HG03135 (cell line): Measurements from ENCODE around the gene NCOA1.
"Not testable (repeated sequence)": the region's sequence is repeated elsewhere in the genome, so short reads cannot be mapped to it uniquely, and the experiment has no call there.

ENCODE experiments used
- ATAC-seq: cut with Tn5 transposase; IDR thresholded peaks from one replicate; pipeline ENCODE4 v1.9.1; 2021; ENCODE audit warnings: mild to moderate bottlenecking, moderate library complexity; ENCODE audit not compliant: unreplicated experiment

Gene NCOA1

DNA sequence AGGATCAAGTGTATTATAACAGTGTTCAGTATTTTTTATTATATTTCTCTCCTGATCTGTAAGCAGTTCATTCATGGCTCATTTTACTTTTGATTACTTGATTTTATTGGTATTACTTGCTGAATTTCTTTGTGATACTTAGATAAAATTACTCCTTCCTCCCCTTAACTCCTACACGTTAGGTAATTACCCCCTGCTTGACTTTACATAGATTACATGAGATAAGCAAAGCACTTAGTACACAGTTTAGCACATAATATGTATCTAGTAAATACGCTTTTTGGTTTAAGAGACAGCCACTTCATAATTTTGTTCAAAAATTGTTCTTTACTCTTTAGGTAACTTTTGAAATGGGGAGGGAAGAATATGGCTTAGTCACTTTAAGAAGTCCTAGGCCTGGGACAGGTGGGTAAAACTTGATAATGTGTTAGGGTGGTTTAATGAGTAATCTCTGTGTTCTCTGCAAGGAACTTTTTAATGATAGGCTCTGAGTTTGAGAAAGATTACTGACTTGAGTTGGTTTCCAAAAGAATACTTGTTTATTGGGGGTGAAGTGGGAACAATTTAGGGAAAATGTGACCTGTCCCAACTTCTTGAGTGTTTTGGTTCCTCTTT is 80.9 kb downstream of the NCOA1 start:
- ATAC-seq: no peak

DNA sequence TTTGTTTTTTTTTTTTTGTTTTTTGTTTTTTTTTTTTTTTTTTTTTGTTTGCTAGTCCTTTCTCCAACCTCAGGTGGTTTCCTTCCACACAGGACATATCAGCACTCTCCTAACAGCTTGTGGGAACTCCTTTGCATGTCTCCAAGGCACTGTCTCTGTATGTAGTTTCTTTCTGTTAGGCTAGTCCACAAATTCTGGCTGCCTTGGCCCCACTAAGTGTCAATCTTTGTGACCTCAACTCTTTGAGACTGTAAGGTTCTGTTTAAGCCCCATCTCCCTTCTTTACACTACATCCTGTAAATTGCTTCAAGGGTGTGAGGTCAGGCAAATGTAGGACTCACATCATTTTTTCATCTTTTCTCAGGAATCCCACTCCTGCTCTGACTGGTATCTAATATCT is 85.1 kb downstream of the NCOA1 start:
- no peak for ATAC-seq

DNA sequence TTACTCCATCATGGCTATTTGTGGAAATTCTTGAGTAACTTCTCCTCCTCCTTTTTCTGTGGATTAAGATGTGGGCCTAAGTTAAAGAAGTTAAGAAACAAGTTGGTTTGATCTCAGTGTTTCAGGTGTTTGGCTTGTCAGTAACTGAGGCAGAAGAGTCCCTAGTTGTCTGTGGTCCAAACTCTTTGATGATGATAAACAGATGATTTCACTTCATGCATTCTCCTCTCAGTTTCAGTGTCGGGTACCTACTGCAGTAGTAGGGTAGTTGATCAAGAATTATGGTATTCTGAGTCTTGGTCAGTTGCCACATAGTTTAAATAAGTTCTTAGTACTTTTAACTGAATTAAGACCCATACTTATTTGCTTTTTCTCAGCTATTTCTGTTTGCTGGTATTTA is 85.6 kb downstream of the NCOA1 start:
- peak; percentile 40 for ATAC-seq

DNA sequence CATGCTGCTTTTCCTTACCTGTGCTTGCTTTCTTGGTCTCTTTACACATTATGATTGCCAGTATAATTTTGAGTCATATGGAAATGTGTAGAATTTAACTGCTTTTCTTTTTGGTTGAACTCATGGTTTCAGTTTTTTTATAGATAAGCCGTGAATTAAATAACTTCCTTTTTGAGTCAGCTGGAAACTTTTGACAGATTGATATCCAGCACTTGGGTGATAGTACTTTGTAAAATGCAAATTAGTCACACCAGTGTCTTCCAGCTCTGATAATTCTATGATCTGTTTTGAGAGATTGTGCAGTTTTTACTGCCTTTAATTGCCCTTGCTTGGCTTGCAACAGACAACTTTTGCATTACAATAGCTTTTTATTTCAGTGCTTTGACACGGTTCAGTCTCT is 86.4 kb downstream of the NCOA1 start:
- peak; percentile 58 for ATAC-seq

DNA sequence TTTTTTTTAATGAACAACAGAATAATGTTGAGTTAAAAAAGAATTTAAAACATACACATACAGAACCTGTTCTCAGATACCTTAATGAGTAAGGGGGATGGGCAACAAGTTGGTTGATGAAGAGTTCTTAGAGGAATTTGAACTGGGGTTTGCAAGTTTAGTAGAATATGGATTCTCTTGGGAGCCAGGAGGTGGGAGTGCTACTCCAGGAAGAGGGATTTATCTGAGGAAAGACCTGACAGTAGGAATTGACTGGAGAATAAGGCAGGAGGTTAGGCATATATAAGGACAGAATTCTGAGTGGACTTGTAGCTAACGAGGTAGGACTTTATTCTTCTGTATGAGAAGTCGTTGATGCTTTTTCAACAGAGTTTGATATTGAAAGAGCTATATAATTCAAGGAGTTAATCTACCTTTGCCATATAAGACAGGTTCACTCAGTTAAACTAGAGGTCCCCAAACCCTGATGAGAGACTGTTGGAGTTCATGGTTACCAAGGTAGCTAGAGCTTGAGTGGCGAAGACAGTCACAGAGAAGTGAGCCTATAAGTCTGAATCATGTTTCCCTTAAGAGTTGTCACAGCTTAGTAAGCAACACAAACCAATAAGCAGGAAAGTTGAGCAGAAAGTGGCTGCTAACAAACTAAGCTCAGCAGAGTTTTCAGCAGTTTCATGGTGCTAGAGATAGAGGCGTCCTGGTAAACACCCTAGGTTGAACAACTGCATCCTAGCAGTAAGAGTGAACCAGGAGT is 88.2 kb downstream of the NCOA1 start:
- ATAC-seq: no peak

DNA sequence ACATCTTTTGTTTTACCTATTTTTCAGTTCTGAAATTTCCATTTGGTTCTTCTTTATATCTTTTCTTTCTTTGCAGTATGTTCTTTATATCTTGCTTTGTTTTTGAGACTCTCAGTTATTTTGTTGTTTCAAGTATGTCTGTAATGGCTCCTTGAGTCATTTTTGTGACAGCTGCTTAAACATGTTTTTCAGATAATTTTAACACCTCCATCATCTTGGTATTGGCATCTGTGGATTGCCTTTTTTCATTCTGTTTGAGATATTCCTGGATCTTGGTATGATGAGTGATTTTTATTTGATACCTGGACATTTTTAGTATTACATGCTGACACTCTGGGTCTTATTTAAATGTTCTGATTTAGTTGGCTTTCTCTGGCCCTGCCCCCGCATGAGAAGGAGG is 89.5 kb downstream of the NCOA1 start:
- no peak for ATAC-seq

DNA sequence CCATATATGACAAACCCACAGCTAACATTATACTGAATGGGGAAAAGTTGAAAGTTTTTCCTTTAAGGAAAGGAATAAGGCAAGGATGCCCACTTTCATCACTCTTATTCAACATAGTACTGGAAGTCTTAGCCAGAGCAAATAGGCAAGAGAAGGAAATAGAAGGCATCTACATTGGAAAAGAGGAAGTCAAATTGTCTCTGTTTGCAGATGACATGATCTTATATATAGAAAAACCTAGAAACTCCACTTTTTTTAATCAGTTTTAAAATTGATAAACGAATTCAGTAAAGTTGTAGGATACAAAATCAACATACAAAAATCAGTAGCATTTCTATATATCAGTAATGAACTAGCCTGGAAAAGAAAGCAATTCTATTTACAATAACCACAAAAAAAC is 90.9 kb downstream of the NCOA1 start:
- not testable (repeated sequence) for ATAC-seq

DNA sequence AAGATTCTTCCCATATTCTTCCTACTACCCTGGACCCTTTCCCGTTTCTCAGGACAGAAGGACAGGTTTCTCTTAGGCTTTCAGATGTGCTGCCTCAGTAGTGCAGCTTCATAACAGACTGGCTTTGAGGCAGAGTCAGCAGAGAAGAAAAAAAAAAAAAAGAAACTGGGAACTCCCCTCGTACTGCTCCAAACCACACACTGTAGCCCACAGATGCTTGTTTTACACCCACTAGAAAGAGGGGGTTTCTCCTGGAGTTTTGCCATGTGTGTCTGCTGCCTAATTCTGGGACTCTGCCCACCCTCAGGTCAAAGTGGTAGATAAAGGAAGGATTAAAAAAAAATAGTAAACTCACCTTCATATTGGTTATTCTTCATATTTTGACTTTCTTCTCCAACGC is 95.9 kb downstream of the NCOA1 start:
- ATAC-seq: peak; percentile 66

DNA sequence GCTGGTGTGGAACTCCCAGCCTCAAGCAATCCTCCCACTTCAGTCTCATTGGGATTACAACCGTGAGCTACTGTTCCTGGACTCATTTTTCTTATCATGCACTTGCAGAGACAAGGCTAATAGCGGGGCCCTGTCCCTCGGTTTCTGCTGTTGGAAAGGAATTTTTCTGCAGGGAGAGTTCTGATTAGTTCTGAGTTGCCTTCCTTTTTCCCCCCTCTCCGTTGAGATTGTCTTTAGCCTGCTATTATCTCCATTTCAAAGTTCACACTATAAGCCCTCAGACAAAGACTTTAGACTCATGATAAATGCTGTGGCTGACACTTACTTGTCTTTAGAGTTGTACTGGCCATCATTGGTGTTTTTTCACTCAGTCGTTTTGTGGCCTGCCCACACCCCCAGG is 97.2 kb downstream of the NCOA1 start:
- ATAC-seq: no peak

DNA sequence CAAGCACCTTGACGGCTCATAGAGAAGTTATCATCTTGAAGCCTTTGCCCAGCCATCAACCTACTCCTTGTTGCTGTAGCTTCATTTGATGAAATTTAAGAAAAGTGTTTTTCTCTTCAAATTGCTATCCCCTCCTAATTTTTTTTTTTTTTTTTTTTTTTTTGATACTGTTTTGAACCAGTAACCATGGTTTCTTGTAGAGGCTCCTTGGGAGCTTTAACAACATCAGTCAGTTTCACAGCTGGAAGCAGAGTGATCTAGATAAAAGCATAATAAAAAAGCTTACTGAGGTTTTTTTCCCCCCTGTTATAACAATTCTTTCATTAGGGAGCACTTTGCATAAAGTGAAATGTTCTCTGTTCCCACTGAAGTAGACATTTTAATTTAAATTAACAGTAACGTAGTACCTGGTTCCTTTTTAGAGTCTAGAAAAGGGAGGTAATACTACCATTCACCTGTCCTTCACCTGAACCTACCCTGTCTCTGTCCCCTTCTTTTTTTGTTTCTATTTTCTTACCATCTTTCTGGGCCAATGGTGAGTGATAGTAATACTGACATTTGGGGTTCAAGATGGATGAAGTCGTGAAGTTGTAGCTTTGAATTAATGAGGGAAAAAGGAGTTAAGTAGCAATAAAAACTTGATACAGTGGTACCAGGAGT is 101.5 kb downstream of the NCOA1 start:
- no peak for ATAC-seq

DNA sequence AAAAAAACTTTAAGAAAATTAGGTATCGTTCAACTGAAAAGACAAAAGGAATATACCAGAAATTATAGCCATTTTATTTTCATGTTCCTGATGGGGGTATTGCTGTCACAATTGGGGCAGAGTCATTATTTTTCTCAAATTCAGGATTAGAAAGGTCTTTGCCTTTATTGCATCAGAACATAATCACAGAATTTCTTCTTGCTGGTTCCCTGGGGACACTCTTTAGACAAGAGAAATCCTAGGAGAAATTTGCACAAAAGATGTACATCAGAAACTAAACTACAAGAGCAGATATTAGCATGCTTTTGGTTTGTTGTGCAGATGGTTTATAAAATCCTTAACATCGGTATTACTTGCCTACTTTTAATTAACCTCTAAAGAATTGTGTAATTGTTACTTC is 103.2 kb downstream of the NCOA1 start:
- no peak for ATAC-seq

DNA sequence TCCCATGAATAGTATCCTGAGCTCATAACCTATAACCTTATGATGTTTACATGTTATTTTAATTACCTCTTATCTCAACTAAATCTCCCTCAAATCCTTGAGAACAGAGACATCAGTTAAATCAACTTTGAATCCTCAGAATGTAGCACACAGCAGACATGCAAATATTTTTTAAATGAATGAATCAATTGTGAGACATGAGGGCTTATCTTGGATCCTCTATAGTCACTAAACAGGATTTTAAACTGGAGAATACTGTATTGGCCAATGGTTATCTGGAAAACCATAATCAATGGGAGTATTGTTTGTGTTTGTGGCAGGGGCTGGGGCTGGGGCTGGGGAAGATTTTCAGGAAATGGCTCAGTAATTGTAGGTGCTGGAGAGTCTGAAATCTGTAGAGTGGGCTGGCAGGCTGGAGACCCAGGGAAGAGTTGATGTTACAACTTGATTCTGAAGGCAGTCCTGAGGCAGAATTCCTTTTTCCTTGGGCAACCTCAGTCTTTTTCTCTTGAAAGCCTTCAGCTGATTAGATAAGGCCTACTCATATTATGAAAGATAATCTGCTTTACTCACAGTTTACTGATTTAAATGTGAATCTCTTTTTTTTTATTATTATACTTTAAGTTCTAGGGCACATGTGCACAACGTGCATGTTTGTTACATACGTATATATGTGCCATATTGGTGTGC is 106.3 kb downstream of the NCOA1 start:
- no peak for ATAC-seq

DNA sequence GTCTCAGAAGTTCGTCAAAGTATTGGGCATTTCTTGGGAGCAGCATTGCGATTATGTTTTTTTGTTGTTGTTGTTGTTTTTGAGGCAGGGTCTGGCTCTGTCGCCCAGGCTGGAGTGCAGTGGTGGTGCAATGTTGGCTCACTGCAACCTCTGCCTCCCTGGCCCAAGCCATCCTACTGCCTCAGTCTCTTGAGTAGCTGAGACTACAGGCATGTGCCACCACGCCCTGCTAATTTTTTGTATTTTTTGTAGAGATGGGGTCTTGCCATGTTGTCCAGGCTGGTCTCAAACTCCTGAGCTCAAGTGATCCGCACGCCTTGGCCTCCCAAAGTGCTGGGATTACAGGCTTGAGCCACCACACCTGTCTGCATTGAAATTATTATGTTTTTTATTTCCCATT is 109.1 kb downstream of the NCOA1 start:
- ATAC-seq: not testable (repeated sequence)

DNA sequence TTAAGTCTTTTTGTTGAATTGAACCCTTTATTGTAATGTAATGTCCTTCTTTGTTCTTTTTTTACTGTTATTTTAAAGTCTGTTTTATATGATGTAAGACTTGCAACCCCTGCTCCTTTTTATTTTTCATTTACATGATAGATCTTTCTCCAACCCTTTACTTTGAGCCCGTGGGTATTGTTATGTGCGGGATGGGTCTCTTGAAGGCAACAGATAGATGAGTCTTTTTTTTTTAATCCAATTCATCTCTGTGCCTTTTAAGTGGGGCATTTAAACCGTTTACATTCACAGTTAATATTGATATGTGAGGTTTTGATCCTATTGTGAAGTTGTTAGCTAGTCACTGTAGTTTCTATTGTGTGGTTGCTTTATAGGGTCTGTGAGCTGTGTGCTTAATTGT is 120.6 kb downstream of the NCOA1 start:
- no peak for ATAC-seq

DNA sequence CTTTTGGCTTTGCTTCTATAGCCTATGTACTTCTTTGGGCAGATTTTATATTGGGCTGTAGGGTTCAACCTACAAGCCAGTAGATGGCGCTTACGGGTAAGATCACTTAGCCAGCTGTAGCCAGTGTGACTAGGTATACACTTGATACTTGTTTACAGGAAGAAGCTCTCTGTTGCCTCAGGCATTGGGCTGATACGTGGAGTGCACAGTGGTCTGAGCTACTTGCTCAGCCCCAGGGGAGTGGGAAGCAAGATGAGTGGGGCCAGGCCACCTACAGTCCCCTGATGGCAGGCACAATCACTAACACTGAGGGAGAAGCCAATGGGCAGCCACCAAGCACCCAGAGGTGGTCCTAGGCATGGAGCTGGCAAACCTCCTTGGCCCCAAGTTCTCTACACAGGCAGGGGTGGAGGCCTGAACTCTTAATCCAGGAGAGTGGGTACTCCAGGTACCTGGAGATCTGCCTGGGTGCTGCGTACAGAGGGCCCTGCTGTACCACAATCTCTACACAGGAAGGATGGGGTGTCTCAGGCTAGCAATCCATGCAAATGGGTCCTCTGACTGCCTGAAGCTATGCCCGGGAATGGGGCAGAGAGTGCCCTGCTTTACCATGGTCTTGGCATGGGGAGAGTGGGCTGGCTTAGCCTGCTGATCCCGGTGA is 122.2 kb downstream of the NCOA1 start:
- ATAC-seq: no peak

DNA sequence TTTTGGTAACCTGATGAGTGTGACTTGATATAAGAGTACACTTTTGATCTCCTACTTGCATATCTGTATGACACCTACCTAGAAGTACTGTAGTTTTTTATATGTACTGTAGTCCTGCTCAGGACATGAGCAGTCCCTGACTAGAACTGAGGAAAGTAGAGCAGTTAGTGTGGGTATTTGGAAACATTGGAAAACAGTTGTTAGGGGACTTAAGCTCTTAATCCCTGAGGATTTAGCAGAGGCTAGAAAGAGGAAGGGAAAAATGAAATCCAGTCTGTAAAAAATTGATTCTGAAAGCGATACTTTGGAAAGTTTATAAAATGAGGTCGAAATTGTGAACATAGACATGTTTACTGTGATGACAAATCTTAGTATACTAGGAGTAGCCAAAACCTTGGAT is 125.6 kb downstream of the NCOA1 start:
- no peak for ATAC-seq

DNA sequence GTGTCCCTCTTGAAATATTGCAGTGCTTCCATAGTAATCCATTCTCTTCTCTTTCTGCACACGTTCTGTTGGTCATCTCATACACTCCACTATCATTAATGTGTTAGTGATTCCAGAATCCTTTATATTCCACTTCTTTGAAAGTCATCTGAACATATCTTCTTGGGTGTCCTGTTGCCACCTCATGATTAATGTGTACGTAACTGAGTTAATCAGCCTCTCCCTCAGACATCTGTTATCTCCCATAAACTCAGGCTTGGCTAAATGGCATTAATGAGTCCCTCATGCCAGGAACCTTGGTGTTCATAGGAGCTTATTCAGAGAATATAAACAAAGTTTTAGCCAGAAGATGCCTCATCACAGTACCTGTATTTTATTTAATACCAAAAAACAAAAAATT is 126.4 kb downstream of the NCOA1 start:
- ATAC-seq: no peak

DNA sequence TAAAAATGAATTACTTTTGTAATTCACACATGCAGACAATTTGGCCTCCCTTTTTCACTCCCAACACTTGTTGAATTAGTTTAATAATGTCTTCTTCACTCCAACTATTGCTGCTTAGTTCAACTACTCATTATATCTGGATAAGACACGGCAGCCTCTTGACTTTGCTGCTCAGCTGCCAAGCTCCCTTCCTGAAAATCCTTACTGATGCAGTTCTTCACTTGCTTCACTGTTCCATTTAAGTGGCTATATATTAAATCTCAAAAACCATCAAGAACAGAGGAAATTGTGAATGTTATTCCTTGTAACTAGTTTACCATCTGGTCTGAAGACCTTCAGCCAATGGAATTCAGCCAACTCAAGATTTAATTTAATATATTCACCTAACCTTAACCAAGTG is 127.1 kb downstream of the NCOA1 start:
- no peak for ATAC-seq

DNA sequence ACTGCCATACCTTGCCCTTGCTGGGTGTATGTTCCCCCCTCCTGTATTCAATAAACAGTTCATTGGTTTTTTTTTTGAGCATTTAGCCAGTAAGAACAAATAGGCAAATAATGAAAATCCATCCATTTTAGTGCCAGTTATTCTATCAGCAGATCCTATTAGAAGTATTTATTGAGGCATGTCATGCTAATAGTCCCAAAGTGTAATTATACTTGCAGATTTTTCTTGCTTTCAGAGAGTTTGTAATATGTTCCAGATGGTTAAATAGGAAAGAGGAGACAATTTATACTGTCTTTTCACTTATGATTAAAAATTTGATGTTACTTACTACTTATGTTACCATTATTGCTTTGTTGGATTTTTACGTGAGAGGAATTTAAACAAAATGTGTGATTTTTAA is 127.6 kb downstream of the NCOA1 start:
- ATAC-seq: no peak

DNA sequence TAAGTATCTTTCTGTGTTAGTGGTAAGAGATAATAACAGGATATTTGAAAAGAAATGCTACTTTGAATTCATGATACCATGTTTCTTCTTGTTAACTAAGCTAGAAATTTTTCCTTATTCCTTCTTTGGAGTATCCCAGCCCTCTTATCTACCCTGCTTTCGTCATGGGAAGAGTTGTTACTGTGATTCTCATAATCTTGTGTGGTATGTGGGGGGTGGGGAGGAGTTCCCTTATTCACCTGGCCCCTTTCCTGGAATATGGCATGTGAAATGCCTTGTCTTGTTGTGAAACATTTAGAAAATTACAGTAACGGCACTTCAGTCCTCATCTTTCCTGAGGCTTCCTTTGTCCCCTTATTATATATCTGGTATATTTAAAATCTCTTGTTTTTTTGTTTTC is 129.9 kb downstream of the NCOA1 start:
- ATAC-seq: no peak
